GM12878 (cell line): Measurements from ENCODE around the gene CCDC190. TPM values are rescaled to one million over a fixed set of nuclear protein-coding genes. Genes with fewer than 3 reads are reported as not detected.

Experiments
- ATAC-seq: fragments of 200-7000 bp; cut with Tn5 transposase; 3 replicates; pipeline ENCODE4 v1.9.1; 2020; ENCODE audit warnings: mild to moderate bottlenecking, moderate library complexity
- BruUV-seq: library from RNA; stranded (reverse); fragments of 400-500 nt; replicated peaks from 2 replicates; lab custom pipeline; 2021; lab: Mats Ljungman, UMichigan
- CTCF ChIA-PET: fragments of 300-600 bp; sonication (Branson Sonifier 250); formaldehyde crosslinking; extraction: SDS; loops from one replicate; lab custom pipeline; 2021; ENCODE audit warnings: inconsistent platforms; lab: Yijun Ruan, JAX
- POLR2A ChIA-PET: fragments of 350-600 bp; formaldehyde crosslinking; extraction: SDS; loops from one replicate; lab custom pipeline; 2021; ENCODE audit warnings: inconsistent platforms; lab: Charles Lee
- RAD21 ChIA-PET: fragments of 300-600 bp; sonication (Branson Sonifier 250); formaldehyde crosslinking; loops from one replicate; lab custom pipeline; 2023; ENCODE audit warnings: antibody characterized with exemption; ENCODE audit not compliant: unreplicated experiment; lab: Charles Lee
- SMC1A ChIA-PET: fragments of 300-600 bp; sonication (Branson Sonifier 250); formaldehyde crosslinking; loops from one replicate; lab custom pipeline; 2023; ENCODE audit not compliant: unreplicated experiment, uncharacterized antibody; lab: Charles Lee
- DNase-seq: peaks from one replicate; pipeline ENCODE4 v3.0.0-alpha.2; 2011; ENCODE audit warnings: low read depth, low spot score
- FAIRE-seq: peaks from 3 replicates; lab custom pipeline; 2011; peaks lifted over from hg19 to GRCh38; lab: Jason Lieb, UNC
- H2AFZ ChIP-seq: 2 replicates; pipeline ENCODE4 v1.6.0; 2011; ENCODE audit warnings: low read depth, low read length, control low read depth; ENCODE audit not compliant: control insufficient read depth
- H3K27ac ChIP-seq: 2 replicates; pipeline ENCODE4 v1.5.1; 2011; ENCODE audit warnings: control low read depth; ENCODE audit not compliant: control insufficient read depth, insufficient read depth
- H3K27me3 ChIP-seq, 2 experiments: replicated peaks in 1 of 2; 2 replicates each; pipeline versions ENCODE4 v1.6.0 to v1.6.1; 2011; ENCODE audit warnings: low read length in 1 of 2; ENCODE audit not compliant: control insufficient read depth in 2 of 2, insufficient read depth in 2 of 2
- H3K36me3 ChIP-seq, 2 experiments: 2 replicates each; pipeline ENCODE4 v1.5.1; 2011; ENCODE audit warnings: low read length in 1 of 2; ENCODE audit not compliant: control insufficient read depth in 2 of 2, insufficient read depth in 2 of 2
- H3K4me1 ChIP-seq: 2 replicates; pipeline ENCODE4 v1.6.1; 2011; ENCODE audit warnings: mild to moderate bottlenecking, low read length, moderate library complexity, mixed read lengths; ENCODE audit not compliant: control insufficient read depth, insufficient read depth
- H3K4me2 ChIP-seq: 2 replicates; pipeline ENCODE4 v1.6.0; 2011; ENCODE audit warnings: control low read depth; ENCODE audit not compliant: control insufficient read depth, insufficient read depth
- H3K4me3 ChIP-seq: fragments of 200-600 bp; sonication (generic); 2 replicates; pipeline ENCODE4 v1.5.1; 2016
- H3K79me2 ChIP-seq: 2 replicates; pipeline ENCODE4 v1.6.0; 2011; ENCODE audit warnings: low read length; ENCODE audit not compliant: control insufficient read depth, insufficient read depth
- H3K9ac ChIP-seq: 2 replicates; pipeline ENCODE4 v1.8.0; 2011; ENCODE audit warnings: low read length, control low read depth, mixed read lengths; ENCODE audit not compliant: control insufficient read depth, insufficient read depth
- H3K9me3 ChIP-seq: replicated peaks from 3 replicates; pipeline ENCODE4 v1.5.1; 2011; ENCODE audit warnings: mild to moderate bottlenecking, low read length; ENCODE audit not compliant: control insufficient read depth, insufficient read depth
- H4K20me1 ChIP-seq: 2 replicates; pipeline ENCODE4 v1.6.0; 2011; ENCODE audit not compliant: control insufficient read depth, insufficient read depth
- ATF2 ChIP-seq: IDR thresholded peaks from 2 replicates; pipeline ENCODE4 v1.6.1; 2012; ENCODE audit warnings: low read length, inconsistent platforms
- BACH1 ChIP-seq: fragments of 450-650 bp; IDR thresholded peaks from 2 replicates; pipeline ENCODE4 v1.6.1; 2017; ENCODE audit warnings: mild to moderate bottlenecking, borderline replicate concordance
- CEBPZ ChIP-seq: fragments of 150-350 bp; IDR thresholded peaks from 2 replicates; pipeline ENCODE4 v1.6.1; 2016; ENCODE audit warnings: low read depth, low read length
- HCFC1 ChIP-seq: fragments of 150-350 bp; IDR thresholded peaks from 2 replicates; pipeline ENCODE4 v1.6.1; 2014; ENCODE audit warnings: low read length
- LARP7 ChIP-seq: fragments of 450-650 bp; IDR thresholded peaks from 2 replicates; pipeline ENCODE4 v1.6.1; 2017; ENCODE audit warnings: mild to moderate bottlenecking
- PAX5 ChIP-seq: IDR thresholded peaks from 2 replicates; pipeline ENCODE4 v1.6.1; 2011; ENCODE audit warnings: low read depth, low read length, borderline replicate concordance
- PBX3 ChIP-seq: IDR thresholded peaks from 2 replicates; pipeline ENCODE4 v1.6.1; 2011; ENCODE audit warnings: mild to moderate bottlenecking, low read depth, low read length, moderate library complexity; ENCODE audit not compliant: insufficient replicate concordance
- RAD51 ChIP-seq: fragments of 450-650 bp; IDR thresholded peaks from 2 replicates; pipeline ENCODE4 v1.6.1; 2016; ENCODE audit warnings: moderate library complexity, mild to moderate bottlenecking, inconsistent platforms
- RELB ChIP-seq: fragments of 450-650 bp; IDR thresholded peaks from 2 replicates; pipeline ENCODE4 v1.6.1; 2017; ENCODE audit warnings: low read depth, mild to moderate bottlenecking, moderate library complexity
- ZBED1 ChIP-seq: IDR thresholded peaks from 2 replicates; pipeline ENCODE4 v1.6.1; 2016; ENCODE audit warnings: borderline replicate concordance
- ZNF384 ChIP-seq: IDR thresholded peaks from 2 replicates; pipeline ENCODE4 v1.6.1; 2012; ENCODE audit warnings: low read depth, mild to moderate bottlenecking, low read length, improper control_type of control experiment, borderline replicate concordance
- WGBS: methylation state at CpG from one replicate; pipeline ENCODE4 v1.1.6; 2016; ENCODE audit warnings: low lambda C conversion rate; ENCODE audit not compliant: insufficient replicate concordance, insufficient coverage; ENCODE audit errors: missing lambda C conversion rate; 5-methylcytosine and 5-hydroxymethylcytosine counted together
- in situ Hi-C: fragments of 300-500 bp; cut with MboI; formaldehyde crosslinking; loops from 9 replicates; pipeline ENCODE4 v1.14.3; 2018; ENCODE audit warnings: mixed read lengths
- intact Hi-C: fragments of 100-400 bp; cut with micrococcal nuclease; formaldehyde crosslinking; loops from one replicate; pipeline ENCODE4 v1.14.2; 2022; ENCODE audit not compliant: unreplicated experiment
- polyA plus RNA-seq, 11 experiments: library from polyadenylated mRNA; depleted of rRNA in 4 of 11; unstranded in 6 of 11; stranded (reverse) in 5 of 11; fragments of >200 nt; fragmentation: Nextera tagmentation in 4 of 11; fragmentation: Illumina TruSeq in 1 of 11; extraction: Ambion mirVana in 4 of 11; extraction: Trizol in 1 of 11; gene quantifications; 1 replicate in 1 of 11; 2 replicates in 10 of 11; pipeline versions ENCODE4 v1.2.1 to v1.2.3, GENCODE V29; 2011 to 2016; ENCODE audit warnings: inconsistent platforms in 2 of 11, missing spikeins in 2 of 11, low read depth in 1 of 11
- total RNA-seq, 4 experiments: library from RNA; depleted of rRNA in 3 of 4; stranded (reverse); fragments of >200 nt in 3 of 4; fragmentation: Illumina TruSeq in 1 of 4; extraction: Trizol in 1 of 4; gene quantifications; 2 replicates each; pipeline versions ENCODE4 v1.2.1 to v1.2.3, GENCODE V29; 2013 to 2021
- TF ChIP-seq, protein P1 (sequence below), 3 experiments: IDR thresholded peaks in 2 of 3; conservative IDR thresholded peaks in 1 of 3; 2 replicates each; pipeline ENCODE4 v1.5.1; 2011; ENCODE audit warnings: low read depth in 3 of 3, low read length in 3 of 3, mild to moderate bottlenecking in 3 of 3, control low read depth in 2 of 3, moderate library complexity in 2 of 3, inconsistent platforms in 1 of 3, mixed read lengths in 1 of 3; ENCODE audit not compliant: control insufficient read depth in 2 of 3, insufficient read depth in 1 of 3; ENCODE audit errors: extremely low read depth in 1 of 3

The CCDC190 gene
- total and polyA plus RNA-seq, 10 of the 15 experiments (the other 5 are each of a cell fraction or from before 2014, with no cell fraction given) = not detected

GRCh38 chr1:162846256-162847212 is 14.4 kb downstream of the CCDC190 start:
- 52% methylated on average over 16 of the region's 16 CpGs for WGBS
- in situ Hi-C loops = no loop called here

More at GRCh38 chr1:162846256-162847212, 14.4 kb downstream of the CCDC190 start:
- no peaks in the 10 kb centered on the region for H3K4me1 ChIP-seq
- H3K79me2 ChIP-seq = no peaks in the 10 kb centered on the region
- intact Hi-C loops = loop anchor here (5.0 kb wide), 1 partner anchor 226 kb away; no protein-coding TSS in a partner anchor
- ATAC-seq = no peak
- no peak overlapping the region for H3K4me3 ChIP-seq
- DNase-seq = no peak
- TF ChIP-seq ATF2 (no peak), CEBPZ (no peak), HCFC1 (no peak), ZNF384 (no peak), ZBED1 (no peak), PBX3 (no peak), PAX5 (no peak), BACH1 (no peak), RELB (no peak), RAD51 (no peak), LARP7 (no peak)
- TF ChIP-seq, protein P1, sequence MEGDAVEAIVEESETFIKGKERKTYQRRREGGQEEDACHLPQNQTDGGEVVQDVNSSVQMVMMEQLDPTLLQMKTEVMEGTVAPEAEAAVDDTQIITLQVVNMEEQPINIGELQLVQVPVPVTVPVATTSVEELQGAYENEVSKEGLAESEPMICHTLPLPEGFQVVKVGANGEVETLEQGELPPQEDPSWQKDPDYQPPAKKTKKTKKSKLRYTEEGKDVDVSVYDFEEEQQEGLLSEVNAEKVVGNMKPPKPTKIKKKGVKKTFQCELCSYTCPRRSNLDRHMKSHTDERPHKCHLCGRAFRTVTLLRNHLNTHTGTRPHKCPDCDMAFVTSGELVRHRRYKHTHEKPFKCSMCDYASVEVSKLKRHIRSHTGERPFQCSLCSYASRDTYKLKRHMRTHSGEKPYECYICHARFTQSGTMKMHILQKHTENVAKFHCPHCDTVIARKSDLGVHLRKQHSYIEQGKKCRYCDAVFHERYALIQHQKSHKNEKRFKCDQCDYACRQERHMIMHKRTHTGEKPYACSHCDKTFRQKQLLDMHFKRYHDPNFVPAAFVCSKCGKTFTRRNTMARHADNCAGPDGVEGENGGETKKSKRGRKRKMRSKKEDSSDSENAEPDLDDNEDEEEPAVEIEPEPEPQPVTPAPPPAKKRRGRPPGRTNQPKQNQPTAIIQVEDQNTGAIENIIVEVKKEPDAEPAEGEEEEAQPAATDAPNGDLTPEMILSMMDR (IDR thresholded peaks at IDR 0.05 in 2 of 3, conservative IDR thresholded peaks at IDR 0.05 in 1 of 3; ENCODE audit: control insufficient read depth in 2 of 3, extremely low read depth in 1 of 3, insufficient read depth in 1 of 3, low read depth in 3 of 3, low read length in 3 of 3) = no peak
- TF ChIP-seq, all 136 proteins: peak for 0
- H3K4me2 ChIP-seq = no peak overlapping the region
- no TSS peak for BruUV-seq
- ChIA-PET RAD21 (no interaction called here), CTCF (interaction anchor here (0.6 to 4.5 kb wide), 8 partner anchors 10 to 489 kb away, joined by 3 to 41 read pairs (median 4); no protein-coding TSS in a partner anchor), POLR2A (no interaction called here), SMC1A (interaction anchor here (1.0 to 1.3 kb wide), 3 partner anchors 9 to 469 kb away, joined by 3 read pairs; no protein-coding TSS in a partner anchor)
- no peak overlapping the region for H2AFZ ChIP-seq
- no peaks in the 10 kb centered on the region; a peak in 1 of 4 replicates for H3K27me3 ChIP-seq
- H4K20me1 ChIP-seq = no peaks in the 10 kb centered on the region
- no peak overlapping the region for H3K9ac ChIP-seq
- no peaks in the 10 kb centered on the region for H3K9me3 ChIP-seq
- no peaks in the 10 kb centered on the region for H3K36me3 ChIP-seq
- H3K27ac ChIP-seq = no peak overlapping the region
- FAIRE-seq = no peak
